Testis (tissue), 2 donors: ENCODE measurements around the gene ADAM10.

ENCODE experiments used
- POLR2A ChIP-seq: fragments of 450-650 bp; IDR thresholded peaks from one replicate; pipeline ENCODE4 v1.6.1; 2017; ENCODE audit warnings: antibody characterized with exemption, mild to moderate bottlenecking, moderate library complexity
- TF ChIP-seq, protein P1 (sequence below), 3 experiments: fragments of 450-650 bp in 2 of 3; fragments of 200-600 bp in 1 of 3; sonication (generic) in 1 of 3; IDR thresholded peaks; one replicate each; pipeline ENCODE4 v1.5.1; 2016 to 2019; ENCODE audit warnings: antibody characterized with exemption in 3 of 3, mild to moderate bottlenecking in 2 of 3, moderate library complexity in 1 of 3

DNA sequence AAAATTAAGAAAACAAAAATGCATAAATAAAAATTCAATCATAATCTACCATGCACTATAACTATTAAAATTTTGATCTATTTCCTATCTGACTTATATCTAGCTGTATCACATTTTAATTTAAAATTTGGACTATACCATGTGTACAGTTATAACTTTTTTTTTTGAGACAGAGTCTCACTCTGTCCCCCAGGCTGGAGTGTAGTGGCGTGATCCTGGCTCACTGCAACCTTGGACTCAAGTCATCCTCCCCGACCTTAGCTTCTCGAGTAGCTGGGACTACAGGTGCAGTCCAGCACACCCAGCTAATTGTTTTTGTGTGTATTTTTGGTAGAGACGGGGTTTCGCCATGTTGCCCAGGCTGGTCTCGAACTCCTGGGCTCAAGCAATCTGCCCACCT, 119.9 kb downstream of the ADAM10 start:
- TF ChIP-seq, protein P1, sequence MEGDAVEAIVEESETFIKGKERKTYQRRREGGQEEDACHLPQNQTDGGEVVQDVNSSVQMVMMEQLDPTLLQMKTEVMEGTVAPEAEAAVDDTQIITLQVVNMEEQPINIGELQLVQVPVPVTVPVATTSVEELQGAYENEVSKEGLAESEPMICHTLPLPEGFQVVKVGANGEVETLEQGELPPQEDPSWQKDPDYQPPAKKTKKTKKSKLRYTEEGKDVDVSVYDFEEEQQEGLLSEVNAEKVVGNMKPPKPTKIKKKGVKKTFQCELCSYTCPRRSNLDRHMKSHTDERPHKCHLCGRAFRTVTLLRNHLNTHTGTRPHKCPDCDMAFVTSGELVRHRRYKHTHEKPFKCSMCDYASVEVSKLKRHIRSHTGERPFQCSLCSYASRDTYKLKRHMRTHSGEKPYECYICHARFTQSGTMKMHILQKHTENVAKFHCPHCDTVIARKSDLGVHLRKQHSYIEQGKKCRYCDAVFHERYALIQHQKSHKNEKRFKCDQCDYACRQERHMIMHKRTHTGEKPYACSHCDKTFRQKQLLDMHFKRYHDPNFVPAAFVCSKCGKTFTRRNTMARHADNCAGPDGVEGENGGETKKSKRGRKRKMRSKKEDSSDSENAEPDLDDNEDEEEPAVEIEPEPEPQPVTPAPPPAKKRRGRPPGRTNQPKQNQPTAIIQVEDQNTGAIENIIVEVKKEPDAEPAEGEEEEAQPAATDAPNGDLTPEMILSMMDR (IDR thresholded peaks at IDR 0.05), result no peak
- no peak for TF ChIP-seq POLR2A
